Cardiac fibroblast (primary cell): ENCODE results near the gene NIM1K.
A peak's percentile ranks its signal among the peaks of the same experiment; 100 is the strongest.

Experiments used
- DNase-seq, 2 donors: peaks; one replicate each; pipeline versions ENCODE4 v3.0.0 to v3.0.0-alpha.2; 2010; ENCODE audit warnings: low read depth in 2 of 2
- H3K4me3 ChIP-seq, 2 donors: replicated peaks in 1 of 2; 1 replicate in 1 of 2; 2 replicates in 1 of 2; pipeline ENCODE4 v1.5.1; 2011; ENCODE audit warnings: low read depth in 2 of 2, low read length in 2 of 2, mild to moderate bottlenecking in 2 of 2, moderate library complexity in 1 of 2
- TF ChIP-seq, protein P1 (sequence below): IDR thresholded peaks from one replicate; pipeline ENCODE4 v1.5.1; 2011; ENCODE audit warnings: low read depth, mild to moderate bottlenecking, low read length, inconsistent platforms

Gene NIM1K

DNA sequence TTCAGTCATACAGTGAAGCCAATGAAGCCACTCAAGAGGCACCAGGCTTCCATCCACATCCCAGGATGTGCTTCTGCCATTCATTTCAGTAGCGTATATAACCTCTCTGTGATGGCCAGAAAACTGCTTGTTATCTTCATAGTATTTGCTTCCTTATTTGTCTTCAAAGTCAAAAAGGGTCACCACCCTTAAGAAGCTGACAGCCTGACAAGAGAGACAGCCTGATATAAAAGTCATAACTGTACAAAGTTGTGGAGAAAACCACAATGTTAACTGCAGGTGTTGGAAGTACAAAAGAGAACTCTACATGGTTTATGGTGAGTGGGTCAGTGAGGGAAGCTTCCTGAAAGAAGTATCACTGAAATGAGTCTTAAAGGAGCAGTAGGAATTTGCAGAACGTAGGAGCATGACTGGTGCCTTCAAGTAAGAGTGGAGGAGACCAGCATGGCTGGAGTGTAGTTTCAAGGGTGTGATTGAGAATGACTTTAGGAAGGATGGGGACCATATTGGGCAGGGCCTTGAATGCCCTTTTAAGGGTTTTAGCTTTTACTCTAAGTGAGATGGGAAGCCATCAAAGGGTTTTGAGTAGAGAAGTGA is 33.7 kb downstream of the NIM1K start:
- no peak for DNase-seq
- H3K4me3 ChIP-seq: no peak overlapping the region
- TF ChIP-seq, protein P1, sequence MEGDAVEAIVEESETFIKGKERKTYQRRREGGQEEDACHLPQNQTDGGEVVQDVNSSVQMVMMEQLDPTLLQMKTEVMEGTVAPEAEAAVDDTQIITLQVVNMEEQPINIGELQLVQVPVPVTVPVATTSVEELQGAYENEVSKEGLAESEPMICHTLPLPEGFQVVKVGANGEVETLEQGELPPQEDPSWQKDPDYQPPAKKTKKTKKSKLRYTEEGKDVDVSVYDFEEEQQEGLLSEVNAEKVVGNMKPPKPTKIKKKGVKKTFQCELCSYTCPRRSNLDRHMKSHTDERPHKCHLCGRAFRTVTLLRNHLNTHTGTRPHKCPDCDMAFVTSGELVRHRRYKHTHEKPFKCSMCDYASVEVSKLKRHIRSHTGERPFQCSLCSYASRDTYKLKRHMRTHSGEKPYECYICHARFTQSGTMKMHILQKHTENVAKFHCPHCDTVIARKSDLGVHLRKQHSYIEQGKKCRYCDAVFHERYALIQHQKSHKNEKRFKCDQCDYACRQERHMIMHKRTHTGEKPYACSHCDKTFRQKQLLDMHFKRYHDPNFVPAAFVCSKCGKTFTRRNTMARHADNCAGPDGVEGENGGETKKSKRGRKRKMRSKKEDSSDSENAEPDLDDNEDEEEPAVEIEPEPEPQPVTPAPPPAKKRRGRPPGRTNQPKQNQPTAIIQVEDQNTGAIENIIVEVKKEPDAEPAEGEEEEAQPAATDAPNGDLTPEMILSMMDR: no peak

DNA sequence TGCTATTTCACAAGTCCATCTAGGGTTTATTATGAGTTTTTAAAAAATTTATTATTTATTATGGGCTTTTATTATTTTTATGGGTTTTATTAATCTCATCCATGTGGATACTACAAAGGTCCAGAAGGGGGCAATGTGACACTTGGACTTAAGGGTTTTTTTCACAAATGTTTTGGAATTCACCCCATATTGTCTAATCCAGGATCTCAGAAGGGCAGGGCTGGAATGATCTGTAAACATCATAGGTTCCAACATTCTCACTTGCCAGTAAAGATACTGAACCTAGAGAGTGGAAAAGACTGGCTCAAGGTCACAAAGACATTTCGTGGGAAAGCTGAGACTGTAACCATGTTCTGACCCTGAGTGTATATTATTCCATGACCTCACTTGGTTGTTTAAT is 35.6 kb downstream of the NIM1K start:
- DNase-seq: peak; percentile 78 to 79
- H3K4me3 ChIP-seq: no peak overlapping the region
- TF ChIP-seq, protein P1: peak; percentile 63

DNA sequence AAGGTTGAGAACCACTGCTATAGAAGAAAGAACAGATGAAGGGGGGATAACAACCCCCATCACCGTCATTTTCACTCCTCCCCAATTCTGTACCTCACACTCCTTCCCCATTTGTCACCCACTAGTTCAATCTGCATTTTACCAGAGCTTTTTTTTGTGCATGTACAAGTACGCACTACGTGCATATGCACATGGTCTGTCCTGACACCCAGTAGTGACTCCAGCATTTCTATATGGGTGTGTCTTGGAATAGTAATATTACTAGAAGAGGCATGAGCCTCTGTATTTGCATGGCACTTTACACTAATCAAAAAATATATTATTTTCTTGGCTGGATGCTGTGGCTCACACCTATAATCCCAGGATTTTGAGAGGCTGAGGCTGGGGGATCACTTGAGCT is 38.7 kb downstream of the NIM1K start:
- H3K4me3 ChIP-seq: no peak overlapping the region
- TF ChIP-seq, protein P1: no peak
- DNase-seq: no peak

DNA sequence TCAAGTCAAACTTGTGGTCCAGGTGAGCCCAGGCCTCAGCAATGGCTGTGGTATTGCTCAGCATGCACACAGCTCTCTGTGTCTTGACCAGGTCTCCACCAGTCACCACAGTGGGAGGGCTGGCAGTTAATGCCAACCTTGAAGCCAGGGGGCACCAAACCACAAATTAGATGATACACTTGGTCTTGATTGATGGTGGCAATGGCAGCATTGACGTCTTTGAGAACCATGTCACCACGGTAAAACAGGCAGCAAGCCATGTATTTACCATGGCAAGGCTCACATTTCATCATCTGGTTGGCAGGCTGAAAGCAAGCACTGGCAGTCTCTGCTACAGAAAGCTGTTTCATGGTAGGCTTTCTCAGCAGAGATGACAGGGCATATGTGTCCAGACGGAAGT is 40.0 kb downstream of the NIM1K start:
- peak in 1 of 2 donors; percentile 4 for DNase-seq
- TF ChIP-seq, protein P1: peak; percentile 18
- H3K4me3 ChIP-seq: no peak overlapping the region

DNA sequence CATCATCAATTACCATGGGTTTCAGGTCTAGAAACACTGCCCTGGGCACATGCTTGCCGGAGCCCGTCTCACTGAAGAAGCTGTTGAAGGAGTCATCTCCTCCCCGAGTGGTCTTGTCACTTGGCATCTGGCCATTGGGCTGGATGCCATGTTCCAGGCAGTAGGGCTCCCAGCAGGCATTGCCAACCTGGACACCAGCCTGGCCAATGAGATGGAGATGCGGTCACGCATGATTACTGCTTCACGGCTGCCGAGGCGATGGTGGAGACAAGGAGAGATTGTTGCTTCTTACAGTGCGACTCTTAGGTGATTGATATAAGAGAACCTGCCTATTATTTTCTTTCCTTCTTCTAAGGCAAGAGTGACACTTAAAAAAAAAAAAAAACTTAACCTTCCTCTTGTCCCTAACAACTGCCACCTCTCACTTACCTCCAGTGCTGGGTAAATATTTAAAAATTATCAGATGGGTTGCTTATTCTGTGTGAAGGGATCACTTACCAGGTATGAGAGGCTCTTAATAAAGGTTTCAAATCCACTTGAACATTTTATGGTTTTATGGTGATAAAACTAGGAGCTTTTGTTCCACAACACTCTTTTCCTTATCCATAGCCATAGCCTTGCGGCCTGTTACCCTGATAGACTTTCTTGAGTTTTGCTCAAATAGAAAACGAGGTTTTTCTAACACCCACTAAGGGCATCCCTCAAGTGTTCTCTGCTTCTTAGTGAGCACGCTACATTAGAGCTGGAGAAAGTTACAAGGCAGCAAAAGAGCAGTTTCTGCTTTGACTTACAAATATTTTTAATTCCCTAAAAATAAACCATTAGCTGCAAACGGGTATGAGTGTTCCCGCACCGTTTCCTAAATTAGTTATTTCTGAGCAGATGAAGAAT is 41.2 kb downstream of the NIM1K start:
- TF ChIP-seq, protein P1: no peak
- no peak overlapping the region for H3K4me3 ChIP-seq
- no peak for DNase-seq

DNA sequence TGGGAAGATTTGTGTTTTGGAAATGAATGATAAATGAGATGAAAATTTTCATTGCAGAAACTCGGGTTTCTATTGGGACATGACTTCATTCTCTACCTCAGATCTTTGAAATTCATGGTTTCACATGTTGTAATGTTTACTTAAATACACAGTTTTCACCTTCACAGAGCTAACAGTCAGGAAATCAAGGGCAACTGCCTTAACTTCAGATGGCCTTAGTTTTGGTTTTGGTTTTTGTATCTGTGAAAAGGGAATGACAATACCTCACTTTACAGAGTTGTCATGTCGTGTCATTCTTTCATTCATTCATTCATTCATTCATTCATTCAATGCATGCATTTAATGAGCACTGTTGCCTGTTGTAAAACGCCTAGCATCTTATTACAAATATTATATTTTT is 41.9 kb downstream of the NIM1K start:
- H3K4me3 ChIP-seq: no peak overlapping the region
- TF ChIP-seq, protein P1: no peak
- no peak for DNase-seq
